ENCODE measurements around the gene ADGRV1.
"Not testable (repeated sequence)": the region's sequence is repeated elsewhere in the genome, so short reads cannot be mapped to it uniquely, and the experiment has no call there.

ADGRV1 gene

GRCh38 chr5:90645024-90645610, 86.5 kb downstream of the ADGRV1 start:
- H3K4me3 Mint-ChIP-seq: no peak overlapping the region
- H3K27ac Mint-ChIP-seq: no peak overlapping the region
- H3K4me1 Mint-ChIP-seq: no peaks in the 10 kb centered on the region
- no peaks in the 10 kb centered on the region for H3K9me3 Mint-ChIP-seq
- peaks cover 1% of the 10 kb centered on the region for H3K27me3 Mint-ChIP-seq
- no peaks in the 10 kb centered on the region for H3K36me3 Mint-ChIP-seq

DNA sequence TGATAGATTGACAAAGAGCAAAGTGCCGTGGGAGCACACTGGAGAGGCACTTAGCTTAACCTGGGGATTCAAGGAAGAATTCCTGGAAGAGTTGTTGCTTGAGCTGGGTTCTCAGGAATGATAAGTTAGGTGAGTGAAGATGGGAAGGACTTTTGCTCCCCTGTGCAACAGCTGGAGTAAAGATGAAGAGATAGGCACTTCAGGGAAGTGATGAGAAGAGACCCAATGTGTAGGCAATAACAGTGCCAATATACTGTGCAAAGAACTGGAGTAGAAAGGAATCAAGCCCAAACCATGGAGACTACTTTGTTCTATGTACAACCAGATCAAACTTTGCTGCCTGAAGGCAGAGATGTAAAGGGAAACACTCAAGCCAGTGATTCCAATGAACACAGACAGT, 92.2 kb downstream of the ADGRV1 start:
- Mint-ChIP-seq H3K9me3 (no peaks in the 10 kb centered on the region), H3K4me3 (no peak overlapping the region), H3K36me3 (no peaks in the 10 kb centered on the region), H3K27me3 (peaks cover 1% of the 10 kb centered on the region), H3K4me1 (no peaks in the 10 kb centered on the region), H3K27ac (no peak overlapping the region)

DNA sequence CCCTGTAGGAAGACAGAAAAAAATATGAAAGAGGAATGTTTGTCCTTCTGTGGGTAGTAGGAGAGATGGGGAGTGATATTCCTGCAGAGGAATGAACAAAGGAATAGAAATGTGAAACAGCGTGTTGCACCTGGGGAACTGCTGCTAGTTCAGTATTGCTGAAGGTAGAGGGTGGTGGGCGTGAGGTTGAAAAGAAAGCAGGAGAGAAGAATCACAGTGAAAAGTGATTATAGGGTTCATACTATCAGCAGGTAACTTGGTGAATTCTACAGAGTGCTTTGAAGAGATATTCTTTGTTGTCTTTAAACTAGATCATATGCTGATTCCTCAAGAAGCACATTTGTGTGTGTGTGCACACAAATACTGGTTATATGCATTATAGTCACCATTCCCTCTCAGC, 95.6 kb downstream of the ADGRV1 start:
- H3K36me3 Mint-ChIP-seq: no peaks in the 10 kb centered on the region
- no peak overlapping the region for H3K27ac Mint-ChIP-seq
- no peaks in the 10 kb centered on the region for H3K4me1 Mint-ChIP-seq
- no peaks in the 10 kb centered on the region for H3K9me3 Mint-ChIP-seq
- no peak overlapping the region for H3K4me3 Mint-ChIP-seq
- no peaks in the 10 kb centered on the region for H3K27me3 Mint-ChIP-seq

DNA sequence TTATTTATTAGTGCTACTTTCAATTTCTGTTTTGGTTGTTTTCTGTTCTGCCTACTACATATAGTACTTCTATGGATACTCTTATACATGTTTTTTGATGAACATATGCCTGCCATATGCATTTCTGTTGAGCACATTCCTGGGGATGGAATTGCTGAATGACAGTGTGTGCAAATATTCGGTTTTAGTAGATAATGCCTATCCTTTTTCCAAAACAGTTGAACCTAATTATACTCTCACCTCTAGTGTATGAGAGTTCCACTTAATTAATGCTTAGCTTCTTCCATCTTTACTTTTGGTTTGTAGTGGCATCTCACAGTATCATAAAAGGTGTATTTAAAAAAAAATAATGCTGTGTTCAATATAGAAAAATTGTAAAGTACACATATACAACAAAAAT, 96.8 kb downstream of the ADGRV1 start:
- no peak overlapping the region for H3K4me3 Mint-ChIP-seq
- no peaks in the 10 kb centered on the region for H3K4me1 Mint-ChIP-seq
- H3K9me3 Mint-ChIP-seq: no peaks in the 10 kb centered on the region
- H3K36me3 Mint-ChIP-seq: no peaks in the 10 kb centered on the region
- H3K27me3 Mint-ChIP-seq: no peaks in the 10 kb centered on the region
- H3K27ac Mint-ChIP-seq: no peak overlapping the region

- Mint-ChIP-seq H3K27ac (no peak overlapping the region), H3K4me3 (no peak overlapping the region), H3K36me3 (no peaks in the 10 kb centered on the region), H3K4me1 (no peaks in the 10 kb centered on the region), H3K9me3 (no peaks in the 10 kb centered on the region), H3K27me3 (no peaks in the 10 kb centered on the region)
These were observed 98.4 kb downstream of the ADGRV1 start for GRCh38 chr5:90657030-90657429.

DNA sequence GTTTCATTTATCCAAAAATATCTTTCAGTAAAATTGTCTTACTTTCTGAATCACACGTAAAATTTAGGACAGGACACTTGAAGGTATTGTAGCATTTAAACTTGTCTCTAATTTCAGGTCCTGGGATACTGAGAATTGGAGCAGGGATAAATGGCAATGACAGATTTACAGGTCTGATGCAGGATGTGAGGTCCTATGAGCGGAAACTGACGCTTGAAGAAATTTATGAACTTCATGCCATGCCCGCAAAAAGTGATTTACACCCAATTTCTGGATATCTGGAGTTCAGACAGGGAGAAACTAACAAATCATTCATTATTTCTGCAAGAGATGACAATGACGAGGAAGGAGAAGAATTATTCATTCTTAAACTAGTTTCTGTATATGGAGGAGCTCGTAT, 99.2 kb downstream of the ADGRV1 start:
- H3K27ac Mint-ChIP-seq: no peak overlapping the region
- H3K36me3 Mint-ChIP-seq: no peaks in the 10 kb centered on the region
- H3K27me3 Mint-ChIP-seq: no peaks in the 10 kb centered on the region
- no peaks in the 10 kb centered on the region for H3K4me1 Mint-ChIP-seq
- H3K4me3 Mint-ChIP-seq: no peak overlapping the region
- no peaks in the 10 kb centered on the region for H3K9me3 Mint-ChIP-seq

DNA sequence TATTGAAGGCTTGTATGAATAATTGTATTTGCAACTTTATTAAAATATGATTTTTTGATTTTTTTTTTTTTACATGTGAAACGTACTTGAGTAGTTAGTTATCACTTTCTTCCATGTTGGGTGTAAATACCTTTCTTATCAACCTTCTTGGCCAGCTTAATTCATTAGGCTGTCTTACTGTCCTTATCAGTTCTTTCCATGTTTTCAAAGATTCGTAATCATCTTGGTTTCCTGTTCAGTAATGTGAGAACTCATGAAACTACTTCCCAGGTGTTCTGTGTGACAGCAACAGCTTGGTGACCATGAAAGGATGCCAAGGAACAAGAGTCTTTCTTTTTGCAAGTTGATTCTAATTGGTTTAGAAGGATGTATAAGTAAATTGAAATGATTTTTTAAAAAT, 100.0 kb downstream of the ADGRV1 start:
- Mint-ChIP-seq H3K9me3 (no peaks in the 10 kb centered on the region), H3K4me3 (no peak overlapping the region), H3K4me1 (no peaks in the 10 kb centered on the region), H3K27ac (no peak overlapping the region), H3K27me3 (no peaks in the 10 kb centered on the region), H3K36me3 (no peaks in the 10 kb centered on the region)

- H3K27ac Mint-ChIP-seq: not testable (repeated sequence)
These were observed 109.5 kb downstream of the ADGRV1 start for GRCh38 chr5:90668079-90668565.

DNA sequence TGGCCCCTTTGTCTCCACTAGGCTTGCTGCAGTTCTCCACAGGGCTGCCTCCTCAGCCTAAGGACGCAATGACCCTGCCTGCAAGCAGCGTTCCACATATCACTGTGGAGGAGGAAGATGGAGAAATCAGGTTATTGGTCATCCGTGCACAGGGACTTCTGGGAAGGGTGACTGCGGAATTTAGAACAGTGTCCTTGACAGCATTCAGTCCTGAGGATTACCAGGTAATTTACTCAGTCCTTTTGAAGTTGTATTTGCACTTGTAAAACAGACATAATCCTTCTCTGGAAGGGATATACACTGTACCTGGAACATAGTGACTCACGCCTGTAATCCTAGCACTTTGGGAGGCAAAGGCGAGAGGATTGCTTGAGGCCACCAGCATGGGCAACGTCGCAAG, 116.6 kb downstream of the ADGRV1 start:
- H3K4me1 Mint-ChIP-seq: no peaks in the 10 kb centered on the region
- H3K36me3 Mint-ChIP-seq: no peaks in the 10 kb centered on the region

More at GRCh38 chr5:90668079-90668565, 109.5 kb downstream of the ADGRV1 start:
- not testable (repeated sequence) for H3K36me3 Mint-ChIP-seq, H3K27me3 Mint-ChIP-seq, H3K9me3 Mint-ChIP-seq, H3K4me3 Mint-ChIP-seq, H3K4me1 Mint-ChIP-seq

DNA sequence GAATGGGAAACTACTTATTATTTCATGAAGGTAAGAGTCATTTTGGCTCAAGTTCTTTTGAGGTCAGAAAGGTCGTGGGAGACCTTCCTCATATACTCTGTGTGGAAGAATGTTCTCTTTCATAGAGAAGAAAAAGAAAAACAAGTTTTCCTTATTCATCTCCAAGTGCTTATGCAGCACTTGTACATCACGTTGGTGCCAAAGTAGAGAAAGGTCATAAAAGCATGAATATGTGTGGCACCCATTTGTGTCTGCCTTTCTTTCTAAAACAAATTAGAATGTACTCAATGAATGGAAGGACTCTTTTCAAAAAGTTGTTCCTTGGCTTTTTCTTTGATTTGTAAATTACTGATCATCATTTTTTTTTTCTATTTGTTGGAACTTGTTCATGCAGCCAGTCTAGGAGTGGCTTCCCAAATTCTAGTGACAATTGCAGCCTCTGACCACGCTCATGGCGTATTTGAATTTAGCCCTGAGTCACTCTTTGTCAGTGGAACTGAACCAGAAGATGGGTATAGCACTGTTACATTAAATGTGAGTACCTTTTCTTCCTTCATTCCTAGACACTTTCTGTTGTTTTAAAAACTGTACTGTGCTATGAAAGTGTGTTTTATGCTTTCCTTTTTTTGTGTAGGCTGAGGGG, 122.4 kb downstream of the ADGRV1 start:
- Mint-ChIP-seq H3K4me3 (no peak overlapping the region), H3K4me1 (no peaks in the 10 kb centered on the region), H3K27me3 (peaks cover 3% of the 10 kb centered on the region), H3K27ac (no peak overlapping the region), H3K9me3 (no peaks in the 10 kb centered on the region), H3K36me3 (no peaks in the 10 kb centered on the region)

More for the DNA sequence above, 116.6 kb downstream of the ADGRV1 start:
- H3K27me3 Mint-ChIP-seq: peaks cover 2% of the 10 kb centered on the region
- H3K9me3 Mint-ChIP-seq: no peaks in the 10 kb centered on the region
- no peak overlapping the region for H3K27ac Mint-ChIP-seq
- no peak overlapping the region for H3K4me3 Mint-ChIP-seq

GRCh38 chr5:90682278-90682677, 123.7 kb downstream of the ADGRV1 start:
- no peaks in the 10 kb centered on the region for H3K9me3 Mint-ChIP-seq
- no peaks in the 10 kb centered on the region for H3K36me3 Mint-ChIP-seq
- no peak overlapping the region for H3K4me3 Mint-ChIP-seq

DNA sequence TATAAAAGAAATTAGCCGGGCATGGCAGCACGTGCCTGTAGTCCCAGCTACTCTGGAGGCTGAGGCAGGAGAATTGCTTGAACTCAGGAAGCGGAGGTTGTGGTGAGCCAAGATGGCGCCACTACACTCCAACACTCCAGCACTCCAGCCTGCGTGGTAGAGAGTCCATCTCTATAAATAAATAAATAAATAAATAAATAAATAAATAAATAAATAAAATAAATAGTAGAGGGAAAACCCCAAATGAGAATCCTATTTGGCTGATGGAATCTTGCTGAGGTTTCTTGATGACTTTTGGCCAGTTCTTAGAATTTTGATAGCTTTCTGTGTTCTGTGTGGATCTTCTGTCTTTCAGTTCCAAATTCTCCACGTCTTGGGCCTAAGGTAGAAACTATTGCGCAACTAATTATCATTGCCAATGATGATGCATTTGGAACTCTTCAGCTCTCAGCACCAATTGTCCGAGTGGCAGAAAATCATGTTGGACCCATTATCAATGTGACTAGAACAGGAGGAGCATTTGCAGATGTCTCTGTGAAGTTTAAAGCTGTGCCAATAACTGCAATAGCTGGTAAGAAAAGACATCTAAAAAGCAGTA, 126.9 kb downstream of the ADGRV1 start:
- H3K36me3 Mint-ChIP-seq: no peaks in the 10 kb centered on the region
- peaks cover 3% of the 10 kb centered on the region for H3K27me3 Mint-ChIP-seq
- no peak overlapping the region for H3K4me3 Mint-ChIP-seq
- H3K27ac Mint-ChIP-seq: no peak overlapping the region
- no peaks in the 10 kb centered on the region for H3K9me3 Mint-ChIP-seq
- H3K4me1 Mint-ChIP-seq: no peaks in the 10 kb centered on the region

More at GRCh38 chr5:90682278-90682677, 123.7 kb downstream of the ADGRV1 start:
- Mint-ChIP-seq H3K27ac (no peak overlapping the region), H3K27me3 (peaks cover 3% of the 10 kb centered on the region), H3K4me1 (no peaks in the 10 kb centered on the region)

DNA sequence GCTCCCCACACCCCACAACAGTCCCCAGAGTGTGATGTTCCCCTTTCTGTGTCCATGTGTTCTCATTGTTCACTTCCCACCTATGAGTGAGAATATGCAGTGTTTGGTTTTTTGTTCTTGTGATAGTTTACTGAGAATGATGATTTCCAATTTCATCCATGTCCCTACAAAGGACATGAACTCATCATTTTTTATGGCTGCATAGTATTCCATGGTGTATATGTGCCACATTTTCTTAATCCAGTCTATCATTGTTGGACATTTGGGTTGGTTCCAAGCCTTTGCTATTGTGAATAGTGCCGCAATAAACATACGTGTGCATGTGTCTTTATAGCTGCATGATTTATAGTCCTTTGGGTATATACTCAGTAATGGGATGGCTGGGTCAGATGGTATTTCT, 127.8 kb downstream of the ADGRV1 start:
- H3K4me3 Mint-ChIP-seq, H3K36me3 Mint-ChIP-seq, H3K4me1 Mint-ChIP-seq: not testable (repeated sequence)

GRCh38 chr5:90687458-90687857, 128.9 kb downstream of the ADGRV1 start:
- H3K27me3 Mint-ChIP-seq, H3K27ac Mint-ChIP-seq, H3K4me1 Mint-ChIP-seq, H3K4me3 Mint-ChIP-seq, H3K9me3 Mint-ChIP-seq, H3K36me3 Mint-ChIP-seq: not testable (repeated sequence)

More for the DNA sequence above, 127.8 kb downstream of the ADGRV1 start:
- not testable (repeated sequence) for H3K27me3 Mint-ChIP-seq, H3K27ac Mint-ChIP-seq, H3K9me3 Mint-ChIP-seq

DNA sequence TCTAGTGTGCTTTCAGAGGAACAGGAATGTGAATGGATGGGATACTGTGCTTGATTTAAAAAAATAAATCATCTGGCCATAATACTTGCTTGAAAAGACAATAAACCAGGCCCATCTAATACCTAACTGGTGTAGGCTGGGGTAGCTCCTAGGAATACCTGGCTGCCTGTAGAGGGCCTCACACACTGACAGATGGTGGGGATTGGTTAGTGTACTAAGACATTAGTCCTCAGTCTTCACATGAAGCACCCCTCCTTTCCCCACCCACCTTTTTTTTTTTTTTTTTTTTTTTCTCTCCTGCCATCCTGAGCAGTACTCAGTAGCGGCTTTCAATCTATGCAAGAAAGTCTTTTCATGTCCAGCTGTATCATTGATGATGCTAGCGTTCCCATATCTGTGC, 130.5 kb downstream of the ADGRV1 start:
- no peaks in the 10 kb centered on the region for H3K9me3 Mint-ChIP-seq
- H3K4me1 Mint-ChIP-seq: no peaks in the 10 kb centered on the region
- H3K27ac Mint-ChIP-seq: no peak overlapping the region
- H3K4me3 Mint-ChIP-seq: no peak overlapping the region
- H3K27me3 Mint-ChIP-seq: peaks cover 2% of the 10 kb centered on the region
- H3K36me3 Mint-ChIP-seq: no peaks in the 10 kb centered on the region

DNA sequence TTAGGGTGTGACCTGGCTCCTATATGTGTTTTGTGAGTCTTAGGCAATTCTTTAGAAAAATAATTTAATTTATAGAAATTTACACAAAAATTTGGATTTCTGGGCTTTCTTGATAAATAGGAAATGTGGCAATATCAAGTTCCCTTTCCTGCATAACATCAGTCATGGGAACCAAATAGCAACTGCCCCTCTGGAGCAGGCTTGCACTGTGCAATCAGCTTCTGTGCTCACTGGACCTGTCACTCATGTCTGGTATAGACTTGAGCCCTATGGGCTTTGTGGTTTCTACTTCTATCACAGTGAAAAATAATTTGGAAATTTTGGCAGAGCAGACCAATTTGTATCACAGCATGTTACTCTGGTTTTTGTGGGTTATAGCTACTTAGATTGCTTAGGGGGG, 131.7 kb downstream of the ADGRV1 start:
- no peak overlapping the region for H3K4me3 Mint-ChIP-seq
- H3K27me3 Mint-ChIP-seq: peaks cover 2% of the 10 kb centered on the region
- no peaks in the 10 kb centered on the region for H3K9me3 Mint-ChIP-seq
- no peaks in the 10 kb centered on the region for H3K36me3 Mint-ChIP-seq
- no peak overlapping the region for H3K27ac Mint-ChIP-seq
- H3K4me1 Mint-ChIP-seq: no peaks in the 10 kb centered on the region
